SIG-M5 (cell line): ENCODE results near the gene ABHD16A.
A peak's percentile ranks its signal among the peaks of the same experiment; 100 is the strongest.

Source experiments
- DNase-seq: peaks from one replicate; lab custom pipeline; 2025; lab: John Stamatoyannopoulos, UW

ABHD16A gene

GRCh38 chr6:31730631-31731086 lies 27.5 kb upstream of the ABHD16A start:
- DNase-seq: no peak

GRCh38 chr6:31729979-31730630 lies 27.0 kb upstream of the ABHD16A start:
- no peak for DNase-seq

- DNase-seq: no peak
These were observed 26.4 kb upstream of the ABHD16A start for GRCh38 chr6:31729515-31729978.

GRCh38 chr6:31728767-31729514 lies 25.8 kb upstream of the ABHD16A start, which contains the start of gene DDAH2:
Gene DDAH2, minus strand, starts transcription at chr6:31729299. Its CDS starts 138 bp downstream, at chr6:31729161.
- DNase-seq: no peak

- DNase-seq: no peak
These were observed 24.9 kb upstream of the ABHD16A start for GRCh38 chr6:31727717-31728671.

GRCh38 chr6:31727034-31727716 lies 24.1 kb upstream of the ABHD16A start:
- DNase-seq: peak; percentile 44

- no peak for DNase-seq
These were observed 22.6 kb upstream of the ABHD16A start for GRCh38 chr6:31725502-31726350.

- DNase-seq: no peak
These were observed 21.0 kb upstream of the ABHD16A start for GRCh38 chr6:31723980-31724691.

GRCh38 chr6:31723245-31723979 lies 20.3 kb upstream of the ABHD16A start, which contains the start of gene MPIG6B:
Gene MPIG6B, plus strand, starts transcription at chr6:31723373. Its CDS starts 11 bp downstream, at chr6:31723384.
- DNase-seq: no peak

GRCh38 chr6:31722173-31722572 lies 19.0 kb upstream of the ABHD16A start:
- DNase-seq: no peak

GRCh38 chr6:31721351-31722020 lies 18.4 kb upstream of the ABHD16A start, which contains the start of gene LY6G6C:
Gene LY6G6C, minus strand, starts transcription at chr6:31721746. Its CDS starts 67 bp downstream, at chr6:31721679.
- DNase-seq: no peak

GRCh38 chr6:31720196-31720770 lies 17.2 kb upstream of the ABHD16A start:
- DNase-seq: no peak

GRCh38 chr6:31719001-31719400 lies 15.9 kb upstream of the ABHD16A start:
- DNase-seq: no peak

GRCh38 chr6:31718265-31718664 lies 15.1 kb upstream of the ABHD16A start:
- DNase-seq: no peak

- no peak for DNase-seq
These were observed 14.5 kb upstream of the ABHD16A start for GRCh38 chr6:31717499-31718222.

- DNase-seq: no peak
These were observed 12.2 kb upstream of the ABHD16A start, which contains the start of gene LY6G6D for GRCh38 chr6:31715022-31715958. Gene LY6G6D, plus strand, starts transcription at chr6:31715348. Its CDS starts 8 bp downstream, at chr6:31715356.
